HG03354 (cell line): ENCODE results near the gene MMP19.

ENCODE experiments used
- ATAC-seq: cut with Tn5 transposase; IDR thresholded peaks from one replicate; pipeline ENCODE4 v1.9.1; 2021; ENCODE audit warnings: mild to moderate bottlenecking; ENCODE audit not compliant: unreplicated experiment, poor library complexity, severe bottlenecking

Gene MMP19

GRCh38 chr12:55817345-55818139 lies 25.2 kb downstream of the MMP19 start, which contains the start of the genes ORMDL2 and SARNP:
Gene ORMDL2 (plus strand): TSS chr12:55818041. CDS start chr12:55819000, 959 bp downstream.
Gene SARNP (minus strand): TSS chr12:55817724. CDS start chr12:55817701, 23 bp downstream.
- peak; percentile 98 for ATAC-seq

- no peak for ATAC-seq
Observed at GRCh38 chr12:55816881-55817344, 25.8 kb downstream of the MMP19 start.

- ATAC-seq: no peak
Observed at GRCh38 chr12:55815473-55815872, 27.3 kb downstream of the MMP19 start.

- ATAC-seq: no peak
Observed at GRCh38 chr12:55814257-55814656, 28.5 kb downstream of the MMP19 start.

- no peak for ATAC-seq
Observed at GRCh38 chr12:55812088-55812487, 30.6 kb downstream of the MMP19 start.

- ATAC-seq: no peak
Observed at GRCh38 chr12:55809274-55809673, 33.5 kb downstream of the MMP19 start.

GRCh38 chr12:55806982-55807381 lies 35.8 kb downstream of the MMP19 start:
- ATAC-seq: no peak

GRCh38 chr12:55797550-55797949 lies 45.2 kb downstream of the MMP19 start:
- ATAC-seq: no peak

GRCh38 chr12:55797068-55797467 lies 45.7 kb downstream of the MMP19 start:
- ATAC-seq: no peak

GRCh38 chr12:55795950-55796349 lies 46.8 kb downstream of the MMP19 start:
- no peak for ATAC-seq

- ATAC-seq: no peak
Observed at GRCh38 chr12:55789893-55790292, 52.8 kb downstream of the MMP19 start.

GRCh38 chr12:55789171-55789570 lies 53.6 kb downstream of the MMP19 start:
- no peak for ATAC-seq

GRCh38 chr12:55788546-55788945 lies 54.2 kb downstream of the MMP19 start:
- no peak for ATAC-seq
